G401 (cell line): ENCODE measurements around the gene ADCY1. TPM values are rescaled to one million over a fixed set of nuclear protein-coding genes. Genes with fewer than 3 reads are reported as not detected.

Source experiments
- DNase-seq: peaks from one replicate; pipeline ENCODE4 v3.0.0-alpha.2; 2015; ENCODE audit warnings: low spot score
- in situ Hi-C: cut with HindIII; loops from 2 replicates; pipeline ENCODE4 v1.10.0; 2016; ENCODE audit warnings: low sequenced_read_pairs, mixed read lengths
- total RNA-seq: library from RNA; depleted of rRNA; stranded (reverse); fragments of >200 nt; shearing (Covaris generic); gene quantifications from 2 replicates; pipeline ENCODE4 v1.2.3, GENCODE V29; 2014

Gene ADCY1
- total RNA-seq, 1 experiment from 2014 or later, result 0.14 TPM

DNA sequence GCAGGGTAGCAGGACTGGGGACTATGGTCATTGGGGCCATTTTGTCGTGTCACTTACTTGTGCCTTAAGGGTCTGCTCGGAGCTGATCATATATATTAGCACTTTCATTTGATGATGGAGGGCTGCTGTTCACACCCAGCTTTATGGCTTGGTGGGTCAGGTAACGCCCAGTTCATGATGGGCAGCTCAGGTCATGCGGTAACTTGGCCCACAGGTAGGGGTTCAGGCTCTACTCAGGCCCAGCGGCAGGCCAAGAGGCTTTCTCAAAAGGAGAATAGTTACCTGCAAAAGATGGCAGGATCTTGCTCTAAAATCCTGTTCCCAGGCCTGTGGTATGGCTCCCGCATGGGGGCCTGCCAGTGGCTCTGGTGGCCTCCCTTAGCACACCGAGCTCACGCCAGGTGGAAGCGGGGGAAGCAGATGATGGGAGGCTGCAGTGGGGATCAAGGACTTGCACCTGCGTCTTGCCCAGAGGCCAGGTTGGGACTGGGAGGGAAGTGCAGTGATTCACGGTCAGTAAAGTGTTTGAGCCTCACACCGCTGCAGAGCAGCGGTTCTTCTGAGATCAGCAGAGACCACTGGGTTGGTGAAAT is 109.5 kb downstream of the ADCY1 start:
- in situ Hi-C loops, result no loop called here
- no peak for DNase-seq

DNA sequence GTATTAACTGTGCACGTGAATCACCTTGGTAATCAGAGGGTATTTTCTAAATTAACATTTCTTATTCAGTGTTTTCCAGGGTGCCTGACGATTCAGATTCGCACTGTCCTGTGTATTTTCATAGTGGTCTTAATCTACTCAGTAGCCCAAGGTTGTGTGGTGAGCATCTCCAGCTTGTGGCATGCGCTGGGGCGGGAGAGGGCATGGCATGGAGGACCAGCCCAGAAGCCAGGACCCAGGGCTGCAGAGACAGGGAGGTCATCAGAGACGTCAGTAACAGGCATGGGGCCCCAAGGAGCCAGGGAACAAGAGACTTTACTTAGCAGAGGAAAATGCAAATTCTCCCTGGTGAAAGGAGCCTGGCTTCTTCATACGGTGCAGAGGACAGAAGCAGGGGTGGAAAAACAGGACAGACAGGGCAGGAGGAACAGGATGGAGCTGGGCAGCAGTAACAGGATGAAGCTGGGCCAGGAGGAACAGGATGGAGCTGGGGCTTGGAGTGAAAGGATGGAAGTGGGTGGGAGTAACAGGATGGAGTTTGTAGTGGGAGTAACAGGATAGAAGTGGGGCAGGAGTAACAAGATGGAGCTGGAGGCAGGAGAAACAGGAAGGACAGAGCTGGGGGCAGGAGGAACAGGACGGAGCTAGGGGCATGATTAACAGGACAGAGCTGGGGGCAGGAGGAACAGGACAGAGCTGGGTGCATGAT is 110.9 kb downstream of the ADCY1 start:
- in situ Hi-C loops, result no loop called here
- DNase-seq, result no peak

GRCh38 chr7:45685619-45686240 is 111.6 kb downstream of the ADCY1 start:
- no peak for DNase-seq

DNA sequence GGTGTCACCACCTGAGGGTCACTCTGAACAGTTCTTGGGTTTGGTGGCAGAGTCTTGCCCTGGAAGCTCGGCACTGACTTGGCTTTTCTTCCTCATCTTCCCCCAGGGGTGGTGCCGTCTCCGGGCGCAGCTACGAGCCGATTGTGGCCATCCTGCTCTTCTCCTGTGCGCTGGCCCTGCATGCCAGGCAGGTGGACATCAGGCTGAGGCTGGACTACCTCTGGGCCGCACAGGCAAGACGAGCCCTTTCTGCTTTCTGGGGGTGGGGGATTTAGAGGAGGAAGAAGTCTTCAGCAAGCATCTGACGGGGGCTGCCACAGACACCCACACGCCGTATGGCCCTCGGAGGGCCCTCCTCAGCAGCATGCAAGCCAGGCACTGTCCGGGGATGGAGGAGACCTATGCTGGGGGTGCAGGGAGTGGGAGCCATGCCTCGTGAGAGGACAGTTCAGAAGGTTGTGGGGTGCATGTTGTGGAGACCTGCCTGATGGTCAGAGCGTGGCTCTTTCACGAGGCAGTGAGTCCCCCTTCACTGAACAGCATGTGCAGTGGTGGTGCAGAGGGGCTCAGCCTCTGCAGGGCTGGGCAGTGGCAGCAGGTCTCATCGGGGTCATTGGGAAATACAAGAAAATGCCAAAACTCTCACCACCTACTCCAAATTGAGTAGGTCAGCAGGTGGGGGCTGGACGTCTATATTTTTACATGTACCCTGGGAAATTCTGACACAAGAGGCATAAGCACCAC is 112.4 kb downstream of the ADCY1 start:
- DNase-seq, result no peak
- in situ Hi-C loops, result no loop called here

More at GRCh38 chr7:45685619-45686240, 111.6 kb downstream of the ADCY1 start:
- in situ Hi-C loops, result no loop called here

- DNase-seq, result no peak
- in situ Hi-C loops, result no loop called here
Measured at GRCh38 chr7:45687185-45687560, 113.0 kb downstream of the ADCY1 start.

DNA sequence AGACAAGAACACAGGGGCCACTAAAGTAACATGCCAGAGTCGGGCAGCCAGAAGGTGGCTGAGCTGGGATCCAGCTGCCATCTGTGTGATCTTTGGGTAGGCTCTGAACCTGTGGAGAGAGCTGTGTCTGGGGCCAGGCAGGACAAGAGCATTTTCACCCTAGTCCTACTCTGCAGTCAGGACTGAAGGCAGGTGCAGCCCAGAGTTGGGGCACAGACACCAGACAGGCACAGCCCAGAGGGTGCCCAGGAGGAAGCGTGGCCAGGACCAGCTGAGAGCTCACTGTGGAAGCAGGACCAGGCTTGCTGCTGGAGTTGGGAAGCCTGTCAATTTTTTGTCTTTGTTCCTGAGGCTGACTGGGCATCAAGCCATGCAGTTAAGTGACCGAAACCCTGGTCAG is 113.6 kb downstream of the ADCY1 start:
- in situ Hi-C loops, result no loop called here

DNA sequence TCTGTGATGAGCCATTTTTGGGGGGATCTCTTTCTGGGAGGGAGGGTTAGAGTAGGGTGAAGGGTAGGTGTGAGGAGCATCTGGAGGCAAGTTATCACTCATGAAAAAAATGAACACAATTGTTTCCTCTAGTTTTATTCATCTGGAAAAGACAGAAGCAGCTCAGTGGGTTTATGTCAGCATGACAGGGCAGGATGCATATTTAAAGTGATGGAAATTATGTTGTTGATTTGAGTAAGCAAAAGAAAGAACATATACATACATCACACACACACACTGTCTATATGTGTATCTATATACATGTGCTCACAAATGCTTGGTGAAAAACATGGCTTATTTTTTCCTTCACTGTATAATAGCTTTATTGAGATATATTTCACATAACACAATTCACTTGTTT is 114.2 kb downstream of the ADCY1 start:
- no peak for DNase-seq
- in situ Hi-C loops, result no loop called here

More for the DNA sequence above, 113.6 kb downstream of the ADCY1 start:
- DNase-seq, result no peak

GRCh38 chr7:45689011-45689796 is 115.0 kb downstream of the ADCY1 start:
- DNase-seq, result no peak
- in situ Hi-C loops, result no loop called here

DNA sequence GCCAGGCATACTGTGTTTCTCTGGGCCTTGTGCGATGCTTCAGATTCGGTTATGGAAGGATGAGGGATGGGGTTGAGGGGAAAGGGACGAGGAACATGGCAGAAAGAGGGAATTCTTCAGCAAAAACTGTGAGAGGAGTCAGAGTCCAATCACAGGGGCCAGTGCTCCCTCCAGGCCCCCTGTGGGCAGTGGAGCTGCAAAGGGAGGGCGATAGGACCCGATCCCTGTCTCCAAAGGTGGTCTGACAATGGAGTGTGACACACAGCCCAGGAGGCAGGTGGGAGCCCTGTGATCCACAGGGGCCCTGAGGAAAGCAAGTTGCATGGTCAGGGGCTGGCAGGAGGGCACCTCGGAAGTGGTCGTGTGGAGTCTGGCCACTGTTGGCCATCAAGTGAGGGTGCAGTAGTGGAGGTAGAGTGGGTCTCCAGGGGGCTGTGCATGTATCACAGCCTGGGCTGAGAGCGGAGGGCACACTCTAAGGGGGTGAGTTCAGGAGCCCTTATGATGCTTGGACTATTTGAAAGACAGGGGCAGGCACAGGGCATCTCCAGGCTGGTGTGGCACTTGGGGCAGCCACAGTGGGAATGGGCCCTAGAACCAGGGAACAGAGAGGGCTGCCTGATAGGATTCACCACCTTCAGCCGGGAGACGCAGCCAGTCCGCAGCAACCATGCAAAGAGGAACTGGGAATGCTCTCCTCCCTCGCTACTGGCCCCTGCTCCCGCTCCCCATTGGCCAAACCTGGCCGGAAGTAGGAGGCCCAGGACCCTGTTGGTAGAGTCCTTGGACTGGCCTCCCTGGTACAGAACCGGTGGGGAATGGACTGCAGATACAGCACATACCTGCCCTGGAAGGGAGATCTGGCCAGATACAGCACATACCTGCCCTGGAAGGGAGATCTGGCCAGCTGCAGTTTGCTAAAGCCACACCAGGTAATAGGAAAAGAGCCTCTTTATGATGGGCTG is 115.9 kb downstream of the ADCY1 start:
- no peak for DNase-seq
- in situ Hi-C loops, result no loop called here

- in situ Hi-C loops, result no loop called here
- DNase-seq, result no peak
Measured at GRCh38 chr7:45690762-45691150, 116.6 kb downstream of the ADCY1 start.

GRCh38 chr7:45691155-45691656 is 117.0 kb downstream of the ADCY1 start:
- in situ Hi-C loops, result no loop called here
- DNase-seq, result no peak

DNA sequence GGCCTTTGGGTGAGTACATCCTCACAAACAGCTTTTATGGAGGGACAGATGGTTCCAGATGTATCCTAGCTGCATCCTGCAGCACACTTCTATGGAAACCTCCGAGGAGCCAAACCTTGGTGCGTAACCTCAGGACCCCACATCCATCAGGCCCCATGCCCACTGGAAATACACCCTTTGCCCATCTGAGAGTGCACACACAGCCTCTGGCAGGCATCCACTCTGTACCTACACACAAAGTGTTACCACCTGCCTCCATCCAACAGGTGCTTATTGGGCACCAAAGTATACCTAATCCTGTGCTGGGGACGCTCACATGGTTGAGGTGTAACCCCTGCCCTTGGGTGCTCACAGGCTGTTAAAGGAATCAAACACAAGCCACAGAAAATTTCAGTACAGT is 117.9 kb downstream of the ADCY1 start:
- in situ Hi-C loops, result no loop called here
- DNase-seq, result no peak

DNA sequence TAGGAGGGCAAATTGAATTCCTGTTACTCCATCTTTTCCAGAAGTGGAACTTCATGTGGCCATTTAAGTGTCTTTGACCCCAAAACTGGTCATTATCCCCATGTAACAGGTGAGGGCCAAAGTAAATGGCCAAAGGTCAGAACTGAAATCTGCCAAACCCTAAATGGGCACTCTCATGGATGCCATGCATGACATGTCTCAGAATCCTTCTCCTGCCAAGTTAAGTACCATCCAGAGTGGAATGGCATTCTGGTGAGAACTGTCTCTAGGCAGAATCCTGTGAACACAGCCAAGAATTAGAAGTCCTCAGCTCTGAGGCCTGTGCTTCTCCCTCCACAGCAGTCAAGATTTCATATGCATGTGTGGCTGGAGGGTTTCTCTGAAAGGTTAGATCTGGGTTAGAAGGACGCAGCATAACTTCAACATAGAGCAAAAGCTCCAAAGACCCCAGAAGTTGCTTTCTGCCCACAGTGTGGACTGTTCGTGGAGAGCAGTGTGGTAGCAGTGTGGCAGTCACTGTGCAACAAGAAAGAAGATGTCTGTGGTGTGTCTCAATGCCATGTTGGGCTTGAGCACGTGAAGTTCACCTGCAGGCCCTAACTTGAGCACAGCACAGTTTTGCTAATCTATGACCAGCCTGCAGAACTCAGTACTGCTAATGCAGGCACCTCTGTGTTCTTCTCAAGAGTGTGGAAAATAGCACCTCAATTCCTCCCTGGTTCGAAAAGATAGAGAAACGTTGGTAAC is 121.3 kb downstream of the ADCY1 start:
- in situ Hi-C loops, result no loop called here

DNA sequence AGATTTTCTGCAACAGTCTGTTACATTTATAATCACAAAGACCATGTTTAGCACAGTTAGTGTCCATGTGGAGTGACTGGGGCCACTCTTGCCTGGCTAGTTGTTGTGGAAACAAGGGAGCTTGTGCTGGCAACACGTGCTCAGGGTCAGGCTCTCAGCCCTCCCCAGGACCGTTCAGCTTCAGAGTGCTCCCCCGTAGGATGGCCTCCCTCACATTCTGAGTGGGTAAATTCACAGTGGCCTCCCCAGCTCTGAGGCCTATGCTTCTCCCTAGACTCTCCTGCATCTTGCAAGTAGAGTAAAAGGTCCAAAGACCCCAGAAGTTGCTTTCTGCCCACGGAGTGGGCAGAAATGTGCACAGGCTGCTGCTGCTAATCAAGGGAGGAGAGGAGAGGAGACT is 122.3 kb downstream of the ADCY1 start:
- in situ Hi-C loops, result no loop called here
- DNase-seq, result no peak

More for the DNA sequence above, 121.3 kb downstream of the ADCY1 start:
- no peak for DNase-seq

GRCh38 chr7:45697576-45698136 is 123.5 kb downstream of the ADCY1 start:
- in situ Hi-C loops, result no loop called here
- DNase-seq, result no peak

- no peak for DNase-seq
- in situ Hi-C loops, result no loop called here
Measured at GRCh38 chr7:45698303-45699014, 124.3 kb downstream of the ADCY1 start.

DNA sequence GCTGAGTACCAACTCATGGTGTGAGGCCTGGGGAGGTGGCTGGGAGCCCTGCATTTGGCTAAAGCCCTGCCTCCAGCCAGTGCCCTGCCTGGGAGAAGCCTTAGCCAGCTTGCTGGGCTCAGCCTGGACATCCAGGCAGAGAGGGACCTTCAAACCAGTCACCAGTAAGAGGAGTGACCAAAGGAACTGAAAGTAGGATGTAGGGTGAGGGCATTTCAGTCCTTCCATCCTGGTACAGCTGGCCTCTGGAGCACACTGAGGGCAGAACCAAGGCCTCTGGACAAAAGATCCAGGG is 124.8 kb downstream of the ADCY1 start:
- no peak for DNase-seq
- in situ Hi-C loops, result no loop called here
